A549 (cell line): ENCODE results near the gene GLOD4.

Experiments used
- CBX2 ChIP-seq: fragments of 200-600 bp; sonication (generic); IDR thresholded peaks from 2 replicates; pipeline ENCODE4 v1.6.1; 2016; ENCODE audit warnings: low read depth, mild to moderate bottlenecking, borderline replicate concordance
- PHF8 ChIP-seq: fragments of 200-600 bp; sonication (generic); IDR thresholded peaks from 2 replicates; pipeline ENCODE4 v1.6.1; 2016; ENCODE audit warnings: low read depth, mild to moderate bottlenecking, antibody characterized with exemption, moderate library complexity, borderline replicate concordance
- POLR2A ChIP-seq: IDR thresholded peaks from 2 replicates; pipeline ENCODE4 v1.6.1; 2012; ENCODE audit warnings: mild to moderate bottlenecking, low read length
- RCOR1 ChIP-seq: fragments of 150-350 bp; IDR thresholded peaks from 2 replicates; pipeline ENCODE4 v1.6.1; 2014; ENCODE audit warnings: antibody characterized with exemption, low read length, low read depth
- TF ChIP-seq, protein P1 (sequence below): fragments of 200-600 bp; sonication (generic); IDR thresholded peaks from 2 replicates; pipeline ENCODE4 v1.6.1; 2016; ENCODE audit warnings: antibody characterized with exemption, mild to moderate bottlenecking, moderate library complexity
- TF ChIP-seq, protein P2 (sequence below): fragments of >200 bp; sonication (Bioruptor Twin); formaldehyde crosslinking; IDR thresholded peaks from 3 replicates; pipeline ENCODE4 v1.5.1; 2016
- TF ChIP-seq, protein P3 (sequence below): IDR thresholded peaks from 2 replicates; pipeline ENCODE4 v1.6.1; 2012

DNA sequence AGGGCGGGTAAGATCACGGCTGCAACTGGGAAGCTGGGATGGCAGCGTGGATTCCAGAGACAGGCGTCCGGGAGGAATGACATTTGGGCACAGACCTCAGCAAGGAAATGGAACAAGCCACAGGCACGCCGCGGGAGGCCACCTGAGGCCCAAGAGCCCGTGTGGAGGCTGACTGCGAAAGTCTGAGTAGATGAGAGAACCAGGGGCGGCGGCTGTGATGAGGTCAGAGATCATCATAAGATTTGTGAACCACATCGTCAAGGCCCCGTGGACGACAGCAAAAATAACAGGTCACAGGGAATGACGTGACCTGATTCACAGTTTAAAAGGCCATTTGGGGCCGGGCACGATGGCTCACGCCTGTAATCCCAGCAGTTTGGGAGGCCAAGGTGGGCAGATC lies 48.3 kb upstream of the GLOD4 start:
- TF ChIP-seq, protein P1, sequence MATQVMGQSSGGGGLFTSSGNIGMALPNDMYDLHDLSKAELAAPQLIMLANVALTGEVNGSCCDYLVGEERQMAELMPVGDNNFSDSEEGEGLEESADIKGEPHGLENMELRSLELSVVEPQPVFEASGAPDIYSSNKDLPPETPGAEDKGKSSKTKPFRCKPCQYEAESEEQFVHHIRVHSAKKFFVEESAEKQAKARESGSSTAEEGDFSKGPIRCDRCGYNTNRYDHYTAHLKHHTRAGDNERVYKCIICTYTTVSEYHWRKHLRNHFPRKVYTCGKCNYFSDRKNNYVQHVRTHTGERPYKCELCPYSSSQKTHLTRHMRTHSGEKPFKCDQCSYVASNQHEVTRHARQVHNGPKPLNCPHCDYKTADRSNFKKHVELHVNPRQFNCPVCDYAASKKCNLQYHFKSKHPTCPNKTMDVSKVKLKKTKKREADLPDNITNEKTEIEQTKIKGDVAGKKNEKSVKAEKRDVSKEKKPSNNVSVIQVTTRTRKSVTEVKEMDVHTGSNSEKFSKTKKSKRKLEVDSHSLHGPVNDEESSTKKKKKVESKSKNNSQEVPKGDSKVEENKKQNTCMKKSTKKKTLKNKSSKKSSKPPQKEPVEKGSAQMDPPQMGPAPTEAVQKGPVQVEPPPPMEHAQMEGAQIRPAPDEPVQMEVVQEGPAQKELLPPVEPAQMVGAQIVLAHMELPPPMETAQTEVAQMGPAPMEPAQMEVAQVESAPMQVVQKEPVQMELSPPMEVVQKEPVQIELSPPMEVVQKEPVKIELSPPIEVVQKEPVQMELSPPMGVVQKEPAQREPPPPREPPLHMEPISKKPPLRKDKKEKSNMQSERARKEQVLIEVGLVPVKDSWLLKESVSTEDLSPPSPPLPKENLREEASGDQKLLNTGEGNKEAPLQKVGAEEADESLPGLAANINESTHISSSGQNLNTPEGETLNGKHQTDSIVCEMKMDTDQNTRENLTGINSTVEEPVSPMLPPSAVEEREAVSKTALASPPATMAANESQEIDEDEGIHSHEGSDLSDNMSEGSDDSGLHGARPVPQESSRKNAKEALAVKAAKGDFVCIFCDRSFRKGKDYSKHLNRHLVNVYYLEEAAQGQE = no peak
- TF ChIP-seq, protein P2, sequence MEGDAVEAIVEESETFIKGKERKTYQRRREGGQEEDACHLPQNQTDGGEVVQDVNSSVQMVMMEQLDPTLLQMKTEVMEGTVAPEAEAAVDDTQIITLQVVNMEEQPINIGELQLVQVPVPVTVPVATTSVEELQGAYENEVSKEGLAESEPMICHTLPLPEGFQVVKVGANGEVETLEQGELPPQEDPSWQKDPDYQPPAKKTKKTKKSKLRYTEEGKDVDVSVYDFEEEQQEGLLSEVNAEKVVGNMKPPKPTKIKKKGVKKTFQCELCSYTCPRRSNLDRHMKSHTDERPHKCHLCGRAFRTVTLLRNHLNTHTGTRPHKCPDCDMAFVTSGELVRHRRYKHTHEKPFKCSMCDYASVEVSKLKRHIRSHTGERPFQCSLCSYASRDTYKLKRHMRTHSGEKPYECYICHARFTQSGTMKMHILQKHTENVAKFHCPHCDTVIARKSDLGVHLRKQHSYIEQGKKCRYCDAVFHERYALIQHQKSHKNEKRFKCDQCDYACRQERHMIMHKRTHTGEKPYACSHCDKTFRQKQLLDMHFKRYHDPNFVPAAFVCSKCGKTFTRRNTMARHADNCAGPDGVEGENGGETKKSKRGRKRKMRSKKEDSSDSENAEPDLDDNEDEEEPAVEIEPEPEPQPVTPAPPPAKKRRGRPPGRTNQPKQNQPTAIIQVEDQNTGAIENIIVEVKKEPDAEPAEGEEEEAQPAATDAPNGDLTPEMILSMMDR = no peak
- TF ChIP-seq PHF8 = no peak
- TF ChIP-seq RCOR1 = no peak
- no peak for TF ChIP-seq POLR2A
- TF ChIP-seq CBX2 = no peak
- TF ChIP-seq, protein P3, sequence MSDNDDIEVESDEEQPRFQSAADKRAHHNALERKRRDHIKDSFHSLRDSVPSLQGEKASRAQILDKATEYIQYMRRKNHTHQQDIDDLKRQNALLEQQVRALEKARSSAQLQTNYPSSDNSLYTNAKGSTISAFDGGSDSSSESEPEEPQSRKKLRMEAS = no peak
